ENCODE measurements around the gene EDC3.

The EDC3 gene

DNA sequence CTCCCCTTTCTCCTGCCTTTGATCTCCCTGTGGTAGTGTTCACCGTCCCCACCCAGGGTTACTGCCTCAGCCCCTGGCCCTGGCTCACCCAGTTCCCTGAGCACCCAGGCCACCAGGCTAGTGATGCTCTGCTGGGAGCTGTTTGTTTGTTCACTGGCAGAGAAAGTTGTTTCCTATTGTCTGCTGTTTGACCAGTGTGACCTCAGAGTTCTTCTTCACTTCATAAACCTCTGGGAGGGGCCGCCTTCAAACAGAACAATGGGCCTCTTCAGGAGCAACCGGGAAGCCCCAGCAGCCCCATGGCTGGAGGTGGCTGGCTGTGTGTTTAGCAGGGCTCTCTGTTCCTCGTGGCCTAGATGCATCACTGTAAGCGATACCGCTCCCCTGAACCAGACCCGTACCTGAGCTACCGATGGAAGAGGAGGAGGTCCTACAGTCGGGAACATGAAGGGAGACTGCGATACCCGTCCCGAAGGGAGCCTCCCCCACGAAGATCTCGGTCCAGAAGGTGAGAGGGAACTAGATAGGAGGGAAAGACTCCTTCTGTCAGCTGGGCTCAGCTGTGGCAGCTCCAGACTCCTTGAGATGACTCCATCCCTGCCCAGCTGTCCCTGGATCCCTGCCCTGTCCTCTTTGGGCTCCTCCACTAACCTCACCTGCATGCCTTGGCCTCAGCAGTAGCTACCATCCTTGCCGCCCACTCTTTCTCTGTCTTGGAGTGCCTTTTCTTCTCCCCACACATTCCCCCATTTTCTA, 76.8 kb downstream of the EDC3 start:
- peaks cover 48 to 54% (median 52%) of the 10 kb centered on the region in 3 donors for H3K36me3 ChIP-seq
- no peaks in the 10 kb centered on the region for H3K9me3 ChIP-seq
- intact Hi-C loops (cut with DNase I; ENCODE audit: low total_unique reads): no loop called here
- no peak for DNase-seq
- no peak overlapping the region for H3K27ac ChIP-seq
- H3K4me3 ChIP-seq: no peak overlapping the region
- TF ChIP-seq CTCF (IDR thresholded peaks at IDR 0.05): no peak
- peaks cover 0 to 51% (median 39%) of the 10 kb centered on the region in 4 donors for H3K4me1 ChIP-seq
- no peaks in the 10 kb centered on the region for H3K27me3 ChIP-seq

DNA sequence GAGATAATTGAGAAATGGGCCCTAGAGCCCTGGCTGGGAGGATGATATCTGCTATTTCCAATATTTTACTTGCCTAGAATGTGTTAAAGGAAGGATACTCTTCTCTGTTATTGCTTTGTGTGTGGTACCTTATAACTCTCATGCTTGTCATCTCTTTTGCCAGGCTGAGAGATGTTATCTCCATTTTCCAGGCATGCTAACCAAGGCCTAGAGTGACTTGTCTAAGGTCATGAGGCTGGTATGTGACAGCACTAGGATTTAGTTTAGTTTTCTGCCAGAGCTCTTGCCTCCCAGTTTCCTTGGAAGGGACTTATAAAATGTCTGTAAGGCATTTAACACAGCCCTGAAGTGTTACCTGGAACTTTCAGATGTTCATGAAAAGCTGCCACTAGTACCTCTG, 78.8 kb downstream of the EDC3 start:
- peaks cover 28 to 33% (median 31%) of the 10 kb centered on the region in 3 donors for H3K36me3 ChIP-seq
- peak overlapping the region; percentile 97 to 98 for H3K4me3 ChIP-seq
- no peaks in the 10 kb centered on the region for H3K9me3 ChIP-seq
- TF ChIP-seq CTCF (IDR thresholded peaks at IDR 0.05): no peak
- H3K27me3 ChIP-seq: no peaks in the 10 kb centered on the region
- peaks cover 0 to 51% (median 40%) of the 10 kb centered on the region in 4 donors for H3K4me1 ChIP-seq
- DNase-seq: no peak
- intact Hi-C loops (cut with DNase I; ENCODE audit: low total_unique reads): no loop called here
- H3K27ac ChIP-seq: peak overlapping the region; percentile 99

- Histone ChIP-seq H3K4me1 (peaks cover 0 to 49% (median 39%) of the 10 kb centered on the region in 4 donors), H3K27ac (peak overlapping the region; percentile 99), H3K9me3 (no peaks in the 10 kb centered on the region), H3K36me3 (peaks cover 22 to 28% (median 26%) of the 10 kb centered on the region in 3 donors), H3K4me3 (peak overlapping the region; percentile 97 to 98), H3K27me3 (no peaks in the 10 kb centered on the region)
- peak; percentile 76 to 89 for DNase-seq
- TF ChIP-seq CTCF (IDR thresholded peaks at IDR 0.05): no peak
- intact Hi-C loops (cut with DNase I; ENCODE audit: low total_unique reads): no loop called here
Measured at GRCh38 chr15:74616366-74616939, 79.4 kb downstream of the EDC3 start.

- intact Hi-C loops (cut with DNase I; ENCODE audit: low total_unique reads): loop anchor here (2.0 kb wide), 1 partner anchor 75 kb away; the partner anchor contains the start of gene ARID3B
- Histone ChIP-seq H3K4me1 (peaks cover 0 to 42% (median 34%) of the 10 kb centered on the region in 4 donors), H3K27ac (peak within 1 kb of the TSS; percentile 99), H3K9me3 (no peaks in the 10 kb centered on the region), H3K27me3 (no peaks in the 10 kb centered on the region), H3K36me3 (peaks cover 15 to 21% (median 19%) of the 10 kb centered on the region in 3 donors), H3K4me3 (peak within 1 kb of the TSS; percentile 97 to 98)
- DNase-seq: peak; percentile 91 to 98
- TF ChIP-seq CTCF (IDR thresholded peaks at IDR 0.05): peak in 1 of 2 experiments; percentile 7
Measured at GRCh38 chr15:74615508-74616365, 80.1 kb downstream of the EDC3 start, which contains the start of gene CLK3. TSS of gene CLK3 (plus strand) at chr15:74615836. CDS start at chr15:74619197, 3,361 bp downstream.
